IMR-90 (cell line): ENCODE measurements around the gene PITX2. TPM values are rescaled to one million over a fixed set of nuclear protein-coding genes. Genes with fewer than 3 reads are reported as not detected.

ENCODE experiments used
- ATAC-seq: fragments of 200-7000 bp; cut with Tn5 transposase; 2 replicates; pipeline ENCODE4 v1.9.1; 2020; ENCODE audit warnings: low read depth, mild to moderate bottlenecking, moderate library complexity
- BruUV-seq: library from RNA; stranded (reverse); fragments of 400-500 nt; replicated peaks from 2 replicates; lab custom pipeline; 2021; lab: Mats Ljungman, UMichigan
- CTCF ChIA-PET: fragments of 300-600 bp; formaldehyde crosslinking; extraction: SDS; loops from one replicate; lab custom pipeline; 2021; ENCODE audit warnings: antibody characterized with exemption; lab: Yijun Ruan, JAX
- POLR2A ChIA-PET: fragments of 300-600 bp; sonication (Branson Sonifier 250); formaldehyde crosslinking; loops from one replicate; lab custom pipeline; 2022; ENCODE audit warnings: antibody characterized with exemption; ENCODE audit not compliant: unreplicated experiment; lab: Charles Lee
- DNase-seq: peaks from one replicate; pipeline ENCODE4 v3.0.0; 2013
- H2AFZ ChIP-seq: replicated peaks from 2 replicates; pipeline ENCODE3; 2013; ENCODE audit warnings: low read length, mild to moderate bottlenecking; ENCODE audit not compliant: poor library complexity
- H2AK5ac ChIP-seq: 2 replicates; pipeline ENCODE4 v1.6.1; 2013; ENCODE audit warnings: low read depth, low read length, inconsistent platforms
- H2AK9ac ChIP-seq: replicated peaks from 2 replicates; pipeline ENCODE3; 2013; ENCODE audit warnings: mild to moderate bottlenecking, low read depth, low read length, moderate library complexity; ENCODE audit not compliant: poor library complexity
- H2BK120ac ChIP-seq: 2 replicates; pipeline ENCODE4 v1.6.1; 2013; ENCODE audit warnings: low read depth, low read length, inconsistent platforms
- H2BK15ac ChIP-seq: 3 replicates; pipeline ENCODE4 v1.6.1; 2013; ENCODE audit warnings: low read depth, low read length, inconsistent platforms
- H2BK20ac ChIP-seq: 2 replicates; pipeline ENCODE4 v1.6.1; 2013; ENCODE audit warnings: low read depth, mild to moderate bottlenecking, inconsistent platforms, low read length, moderate library complexity
- H2BK5ac ChIP-seq: 2 replicates; pipeline ENCODE4 v1.6.1; 2013; ENCODE audit warnings: mild to moderate bottlenecking, low read depth, low read length, inconsistent platforms; ENCODE audit not compliant: poor library complexity, severe bottlenecking
- H3K14ac ChIP-seq: replicated peaks from 2 replicates; pipeline ENCODE4 v1.6.1; 2013; ENCODE audit warnings: low read depth, low read length, inconsistent platforms
- H3K18ac ChIP-seq: 2 replicates; pipeline ENCODE4 v1.6.1; 2013; ENCODE audit warnings: low read depth, low read length, control low read depth
- H3K23ac ChIP-seq: 2 replicates; pipeline ENCODE4 v1.6.1; 2013; ENCODE audit warnings: low read depth, low read length, inconsistent platforms
- H3K27ac ChIP-seq: 2 replicates; pipeline ENCODE4 v1.5.1; 2013; ENCODE audit warnings: mild to moderate bottlenecking, control low read depth, low read length; ENCODE audit not compliant: insufficient read depth
- H3K27me3 ChIP-seq: 2 replicates; pipeline ENCODE4 v1.6.1; 2013; ENCODE audit warnings: low read length; ENCODE audit not compliant: control insufficient read depth, insufficient read depth
- H3K36me3 ChIP-seq: 2 replicates; pipeline ENCODE4 v1.6.1; 2013; ENCODE audit warnings: low read length, mixed read lengths; ENCODE audit not compliant: control insufficient read depth, insufficient read depth
- H3K4ac ChIP-seq: 2 replicates; pipeline ENCODE4 v1.6.1; 2013; ENCODE audit warnings: low read depth, low read length, inconsistent platforms
- H3K4me1 ChIP-seq: 2 replicates; pipeline ENCODE4 v1.6.1; 2013; ENCODE audit warnings: low read length, mixed read lengths; ENCODE audit not compliant: control insufficient read depth, insufficient read depth
- H3K4me2 ChIP-seq: 2 replicates; pipeline ENCODE4 v1.6.1; 2013; ENCODE audit warnings: low read depth, mild to moderate bottlenecking, control low read depth, low read length, moderate library complexity
- H3K4me3 ChIP-seq: 2 replicates; pipeline ENCODE4 v1.5.1; 2013; ENCODE audit warnings: low read depth, mild to moderate bottlenecking, control low read depth, low read length, moderate library complexity; ENCODE audit not compliant: insufficient read depth
- H3K56ac ChIP-seq: 2 replicates; pipeline ENCODE4 v1.6.1; 2013; ENCODE audit warnings: low read length, inconsistent platforms; ENCODE audit not compliant: insufficient read depth; ENCODE audit errors: extremely low read depth
- H3K79me1 ChIP-seq, 2 experiments: 2 replicates each; pipeline ENCODE4 v1.6.1; 2013; ENCODE audit warnings: low read length in 2 of 2, inconsistent platforms in 1 of 2, low read depth in 1 of 2
- H3K9ac ChIP-seq: 2 replicates; pipeline ENCODE4 v1.6.1; 2013; ENCODE audit warnings: low read depth, low read length, control low read depth
- H3K9me1 ChIP-seq: 2 replicates; pipeline ENCODE4 v1.6.1; 2013; ENCODE audit warnings: low read length, inconsistent platforms; ENCODE audit not compliant: insufficient read depth
- H3K9me3 ChIP-seq: 2 replicates; pipeline ENCODE4 v1.6.1; 2013; ENCODE audit warnings: low read length; ENCODE audit not compliant: control insufficient read depth, insufficient read depth
- H4K20me1 ChIP-seq: 2 replicates; pipeline ENCODE4 v1.6.1; 2013; ENCODE audit warnings: low read length, inconsistent platforms; ENCODE audit not compliant: insufficient read depth
- H4K5ac ChIP-seq: 2 replicates; pipeline ENCODE4 v1.6.1; 2013; ENCODE audit warnings: mild to moderate bottlenecking, low read depth, low read length, control low read depth
- H4K8ac ChIP-seq, 2 experiments: 2 replicates each; pipeline ENCODE4 v1.6.1; 2013; ENCODE audit warnings: low read depth in 2 of 2, low read length in 2 of 2, control low read depth in 1 of 2, inconsistent platforms in 1 of 2
- H4K91ac ChIP-seq: 2 replicates; pipeline ENCODE4 v1.6.1; 2013; ENCODE audit warnings: low read depth, low read length, inconsistent platforms; ENCODE audit not compliant: insufficient read depth
- CTCF ChIP-seq: conservative IDR thresholded peaks from 2 replicates; pipeline ENCODE4 v1.5.1; 2012; ENCODE audit warnings: mild to moderate bottlenecking, low read depth, low read length, improper control_type of control experiment
- MAFK ChIP-seq: IDR thresholded peaks from 2 replicates; pipeline ENCODE4 v1.6.1; 2012; ENCODE audit warnings: low read depth, low read length, improper control_type of control experiment
- MAZ ChIP-seq: IDR thresholded peaks from 2 replicates; pipeline ENCODE4 v1.6.1; 2012; ENCODE audit warnings: low read depth, mild to moderate bottlenecking, low read length, improper control_type of control experiment, moderate library complexity, borderline replicate concordance
- POLR2A ChIP-seq: IDR thresholded peaks from 2 replicates; pipeline ENCODE4 v1.6.1; 2012; ENCODE audit warnings: mild to moderate bottlenecking, low read depth, low read length
- SMC3 ChIP-seq: fragments of 150-350 bp; IDR thresholded peaks from 2 replicates; pipeline ENCODE4 v1.6.1; 2016; ENCODE audit warnings: low read depth, mild to moderate bottlenecking, antibody characterized with exemption, low read length, moderate library complexity
- WGBS, 2 experiments: methylation state at CpG; one replicate each; pipeline versions ENCODE4 v1.1.5 to v1.1.7; 2013; ENCODE audit warnings: missing lambda C conversion rate in 2 of 2; ENCODE audit not compliant: insufficient read length in 1 of 2; ENCODE audit errors: extremely low coverage in 2 of 2; 5-methylcytosine and 5-hydroxymethylcytosine counted together
- dilution Hi-C: fragments of 300-500 bp; cut with HindIII; formaldehyde crosslinking; loops from one replicate; pipeline ENCODE4 v1.14.3; 2018; ENCODE audit warnings: low sequenced_read_pairs; ENCODE audit not compliant: unreplicated experiment
- in situ Hi-C: fragments of 300-500 bp; cut with MboI; formaldehyde crosslinking; loops from 3 replicates; pipeline ENCODE4 v1.14.3; 2019; ENCODE audit warnings: low sequenced_read_pairs, inconsistent platforms, mixed read lengths
- intact Hi-C: fragments of 100-400 bp; cut with micrococcal nuclease; formaldehyde crosslinking; loops from 2 replicates; pipeline ENCODE4 v1.10.0; 2022
- polyA plus RNA-seq, 3 experiments: library from polyadenylated mRNA; depleted of rRNA; stranded (reverse); fragments of >200 nt; gene quantifications; 2 replicates each; pipeline ENCODE4 v1.2.3, GENCODE V29; 2012; ENCODE audit warnings: low replicate concordance in 1 of 3
- total RNA-seq: library from RNA; depleted of rRNA; stranded (reverse); fragments of >200 nt; gene quantifications from 2 replicates; pipeline ENCODE4 v1.2.3, GENCODE V29; 2012

PITX2 gene
- total and polyA plus RNA-seq, 2 of the 4 experiments (the other 2 are of a cell fraction), result 3.0 to 6.3 TPM

- no CpG with 5 or more reads among the region's 23 CpGs for WGBS, 2 experiments
- peaks cover 73% of the 10 kb centered on the region for H3K27me3 ChIP-seq
- H3K23ac ChIP-seq, result no peak overlapping the region
- H3K9me1 ChIP-seq, result no peaks in the 10 kb centered on the region
- H3K79me1 ChIP-seq, result no peaks in the 10 kb centered on the region
- DNase-seq (no peak), ATAC-seq (no peak)
- no peak overlapping the region for H2AK5ac ChIP-seq
- peaks cover 14% of the 10 kb centered on the region for H3K9me3 ChIP-seq
- no peak overlapping the region for H3K18ac ChIP-seq
- dilution Hi-C loops (no loop called here), intact Hi-C loops (no loop called here), in situ Hi-C loops (no loop called here)
- BruUV-seq, result no TSS peak
- no peak overlapping the region for H3K27ac ChIP-seq
- TF ChIP-seq CTCF, result no peak
- TF ChIP-seq MAZ, result no peak
- TF ChIP-seq MAFK, result no peak
- no peak for TF ChIP-seq SMC3
- TF ChIP-seq POLR2A, result no peak
- H3K4ac ChIP-seq, result no peak overlapping the region
- no peak overlapping the region for H3K56ac ChIP-seq
- H3K4me2 ChIP-seq, result no peak overlapping the region
- no peak overlapping the region for H2BK5ac ChIP-seq
- H2AK9ac ChIP-seq, result no peak overlapping the region
- no peaks in the 10 kb centered on the region for H4K20me1 ChIP-seq
- H2BK20ac ChIP-seq, result no peak overlapping the region
- no peak overlapping the region for H3K14ac ChIP-seq
- H3K36me3 ChIP-seq, result no peaks in the 10 kb centered on the region
- ChIA-PET POLR2A (no interaction called here), CTCF (no interaction called here)
- no peak overlapping the region for H3K9ac ChIP-seq
- no peak overlapping the region for H4K91ac ChIP-seq
- H3K4me1 ChIP-seq, result 0 out of 2 replicates have a peak, but pooled peaks cover 1% of the 10 kb centered on the region
- H3K4me3 ChIP-seq, result no peak overlapping the region
- H2BK15ac ChIP-seq, result no peak overlapping the region
- no peak overlapping the region for H2AFZ ChIP-seq
- no peak overlapping the region for H4K8ac ChIP-seq
- H2BK120ac ChIP-seq, result no peak overlapping the region
- H4K5ac ChIP-seq, result no peak overlapping the region
These were observed 10.1 kb downstream of the PITX2 start for GRCh38 chr4:110612631-110613269.
